Prostate gland (tissue), 2 donors: ENCODE data around the gene DEFB118. TPM values are rescaled to one million over a fixed set of nuclear protein-coding genes. Genes with fewer than 3 reads are reported as not detected.

Experiments
- DNase-seq: peaks from one replicate; pipeline ENCODE4 v3.0.0-alpha.2; 2019; ENCODE audit warnings: low spot score
- H3K27ac ChIP-seq, 2 donors: fragments of 200-600 bp; sonication (generic); 2 replicates each; pipeline ENCODE4 v1.5.1; 2017 to 2019
- H3K27me3 ChIP-seq: fragments of 200-600 bp; sonication (generic); replicated peaks from 2 replicates; pipeline ENCODE4 v1.5.1; 2019; ENCODE audit not compliant: insufficient read depth
- H3K36me3 ChIP-seq, 2 donors: fragments of 200-600 bp; sonication (generic); 1 replicate in 1 of 2; 2 replicates in 1 of 2; pipeline versions ENCODE4 v1.5.1 to v1.8.1; 2017 to 2019
- H3K4me1 ChIP-seq: fragments of 200-600 bp; sonication (generic); replicated peaks from 2 replicates; pipeline ENCODE4 v1.5.1; 2019
- H3K4me3 ChIP-seq, 2 donors: fragments of 200-600 bp; sonication (generic); 2 replicates each; pipeline ENCODE4 v1.5.1; 2017 to 2019
- H3K9me3 ChIP-seq: fragments of 200-600 bp; sonication (generic); 2 replicates; pipeline ENCODE4 v1.5.1; 2017
- CTCF ChIP-seq, 4 experiments: fragments of 200-600 bp in 2 of 4; fragments of 450-650 bp in 2 of 4; sonication (generic) in 2 of 4; IDR thresholded peaks; 1 replicate in 3 of 4; 2 replicates in 1 of 4; pipeline ENCODE4 v1.5.1; 2016 to 2019; ENCODE audit warnings: antibody characterized with exemption in 4 of 4, mild to moderate bottlenecking in 2 of 4, moderate library complexity in 2 of 4
- POLR2A ChIP-seq: fragments of 450-650 bp; IDR thresholded peaks from one replicate; pipeline ENCODE4 v1.6.1; 2016; ENCODE audit warnings: antibody characterized with exemption, mild to moderate bottlenecking
- POLR2AphosphoS5 ChIP-seq: sonication (generic); formaldehyde crosslinking; IDR thresholded peaks from one replicate; pipeline ENCODE4 v1.6.1; 2017; ENCODE audit warnings: antibody characterized with exemption
- WGBS: methylation state at CpG from one replicate; pipeline ENCODE4 v1.1.5; 2018; 5-methylcytosine and 5-hydroxymethylcytosine counted together
- intact Hi-C: fragments of 100-400 bp; cut with DNase I; formaldehyde crosslinking; loops from one replicate; pipeline ENCODE4 v1.14.2; 2022
- total RNA-seq, 2 donors: library from RNA; depleted of rRNA; stranded (reverse); fragments of >200 nt; gene quantifications; one replicate each; pipeline ENCODE4 v1.1.0, GENCODE V29; 2016

The DEFB118 gene
- total RNA-seq, 2 donors from 2014 or later, result not detected

GRCh38 chr20:31394900-31395299 is 26.5 kb downstream of the DEFB118 start:
- no peaks in the 10 kb centered on the region for H3K27me3 ChIP-seq
- no peaks in the 10 kb centered on the region for H3K36me3 ChIP-seq
- no peaks in the 10 kb centered on the region for H3K9me3 ChIP-seq
- 65% methylated on average over 3 of the region's 3 CpGs for WGBS
- no peaks in the 10 kb centered on the region for H3K4me1 ChIP-seq
- H3K27ac ChIP-seq, result no peak overlapping the region
- no peak for TF ChIP-seq CTCF (IDR thresholded peaks at IDR 0.05)
- no peak for TF ChIP-seq POLR2A
- no peak for TF ChIP-seq POLR2AphosphoS5
- intact Hi-C loops, result no loop called here
- no peak overlapping the region for H3K4me3 ChIP-seq
- DNase-seq, result no peak

DNA sequence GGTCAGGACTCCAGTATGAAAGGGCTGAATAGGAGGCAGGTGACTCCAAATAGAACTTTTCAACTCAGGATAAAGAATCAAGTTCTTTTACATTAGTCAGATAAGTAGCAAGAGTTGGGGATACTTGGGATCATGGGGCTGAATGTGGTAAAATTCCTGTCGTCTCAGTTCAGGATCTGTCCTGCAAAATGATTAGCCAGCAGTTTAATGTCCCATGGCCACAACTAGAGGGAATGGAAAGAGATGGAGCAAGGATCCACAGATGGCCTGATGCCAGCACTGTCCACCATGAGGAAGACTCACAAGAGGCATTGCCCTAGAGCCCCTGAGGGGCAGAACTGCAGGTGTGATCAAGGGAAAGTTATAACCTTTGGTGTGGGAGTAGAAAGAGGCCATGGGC is 35.5 kb downstream of the DEFB118 start:
- Histone ChIP-seq H3K27me3 (no peaks in the 10 kb centered on the region), H3K36me3 (no peaks in the 10 kb centered on the region), H3K4me1 (no peaks in the 10 kb centered on the region), H3K27ac (no peak overlapping the region), H3K4me3 (no peak overlapping the region), H3K9me3 (no peaks in the 10 kb centered on the region)
- 45% methylated on average over 1 of the region's 1 CpG for WGBS
- no peak for DNase-seq
- no peak for TF ChIP-seq POLR2AphosphoS5
- intact Hi-C loops, result no loop called here

DNA sequence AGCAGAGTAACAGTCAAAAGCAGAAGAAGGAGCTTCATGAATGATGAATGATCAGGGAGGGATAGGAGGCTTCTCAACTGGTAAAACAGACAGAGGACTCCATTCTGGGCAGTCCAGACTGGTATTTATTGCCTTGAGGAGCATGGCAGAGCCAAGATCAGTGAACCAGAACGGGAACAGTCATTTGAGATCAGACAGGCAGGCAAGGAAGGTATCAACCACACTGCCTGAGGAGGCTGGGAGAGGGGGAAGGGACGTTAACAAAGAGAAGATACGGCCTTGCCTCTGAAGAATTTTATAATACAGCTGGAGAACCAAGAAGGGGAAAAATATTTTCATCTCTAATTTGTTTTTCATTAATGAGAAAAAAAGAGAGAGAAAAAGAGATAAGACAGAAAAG is 37.7 kb downstream of the DEFB118 start, which contains the start of gene DEFB121:
TSS of gene DEFB121 (minus strand) at position 101 of the 400 bp plus-strand sequence. CDS start at position 38, 63 bp downstream.
- no peaks in the 10 kb centered on the region for H3K9me3 ChIP-seq
- H3K36me3 ChIP-seq, result no peaks in the 10 kb centered on the region
- DNase-seq, result no peak
- H3K4me3 ChIP-seq, result no peak within 1 kb of the TSS
- no peak within 1 kb of the TSS for H3K27ac ChIP-seq
- 41% methylated on average over 3 of the region's 3 CpGs for WGBS
- H3K4me1 ChIP-seq, result no peaks in the 10 kb centered on the region
- intact Hi-C loops, result no loop called here
- TF ChIP-seq POLR2A, result no peak
- TF ChIP-seq CTCF (IDR thresholded peaks at IDR 0.05), result no peak
- no peak for TF ChIP-seq POLR2AphosphoS5
- no peaks in the 10 kb centered on the region for H3K27me3 ChIP-seq

DNA sequence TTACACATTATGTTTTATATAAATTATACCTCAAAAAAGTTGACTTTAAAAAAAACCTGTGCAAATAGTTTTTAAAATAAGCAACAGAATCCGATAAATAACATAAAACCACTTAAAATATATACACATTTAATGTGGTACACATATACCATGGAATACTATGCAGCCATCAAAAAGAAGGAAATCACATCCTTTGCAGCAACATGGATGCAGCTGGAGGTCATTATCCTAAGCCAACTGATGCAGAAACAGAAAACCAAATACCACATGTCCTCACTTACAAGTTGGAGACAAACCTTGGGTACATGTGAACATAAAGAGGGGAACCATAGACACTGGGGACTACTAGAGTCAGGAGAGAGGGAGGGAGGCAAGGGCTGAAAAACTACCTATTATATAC is 41.6 kb downstream of the DEFB118 start:
- Histone ChIP-seq H3K4me1 (no peaks in the 10 kb centered on the region), H3K9me3 (no peaks in the 10 kb centered on the region), H3K4me3 (no peak overlapping the region), H3K27me3 (no peaks in the 10 kb centered on the region), H3K36me3 (no peaks in the 10 kb centered on the region), H3K27ac (no peak overlapping the region)
- no peak for DNase-seq
- WGBS, result 57% methylated on average over 1 of the region's 1 CpG
- intact Hi-C loops, result no loop called here
- TF ChIP-seq CTCF (IDR thresholded peaks at IDR 0.05) (no peak), POLR2AphosphoS5 (no peak), POLR2A (no peak)

DNA sequence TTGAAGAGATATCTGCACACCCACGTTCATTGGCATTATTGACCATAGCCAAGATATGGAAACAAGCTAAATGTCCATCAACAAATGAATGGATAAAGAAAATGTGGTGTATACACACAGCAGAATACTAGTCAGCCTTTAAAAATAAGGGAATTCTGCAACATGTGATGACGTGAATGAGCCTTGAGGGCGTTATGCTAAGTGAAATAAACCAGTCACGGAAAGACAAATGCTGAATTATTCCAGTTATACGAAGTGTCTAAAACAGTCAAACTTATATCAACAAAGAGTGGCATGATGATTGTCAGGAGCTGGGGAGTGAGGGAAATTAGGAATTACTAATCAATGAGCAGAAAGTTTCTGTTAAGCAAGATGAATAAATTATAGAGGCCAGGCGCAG is 46.0 kb downstream of the DEFB118 start:
- TF ChIP-seq CTCF (IDR thresholded peaks at IDR 0.05) (no peak), POLR2A (no peak), POLR2AphosphoS5 (no peak)
- no peak for DNase-seq
- no peaks in the 10 kb centered on the region for H3K27me3 ChIP-seq
- H3K4me1 ChIP-seq, result no peaks in the 10 kb centered on the region
- intact Hi-C loops, result no loop called here
- H3K27ac ChIP-seq, result no peak overlapping the region
- no peak overlapping the region for H3K4me3 ChIP-seq
- 75% methylated on average over 6 of the region's 6 CpGs for WGBS
- no peaks in the 10 kb centered on the region for H3K9me3 ChIP-seq
- H3K36me3 ChIP-seq, result no peaks in the 10 kb centered on the region
